LNCAP (cell line): ENCODE measurements around the gene TNIP1.

Experiments used
- CTCF ChIP-seq: fragments of 450-650 bp; IDR thresholded peaks from 2 replicates; pipeline ENCODE4 v1.5.1; 2017; ENCODE audit warnings: mild to moderate bottlenecking

TNIP1 gene

GRCh38 chr5:151081431-151082281 lies 822 bp upstream of the TNIP1 start:
- TF ChIP-seq CTCF = no peak

- TF ChIP-seq CTCF = no peak
Observed at GRCh38 chr5:151079838-151080612, 809 bp downstream of the TNIP1 start.

- no peak for TF ChIP-seq CTCF
Observed at GRCh38 chr5:151078490-151079262, 2.2 kb downstream of the TNIP1 start.

- no peak for TF ChIP-seq CTCF
Observed at GRCh38 chr5:151077967-151078366, 2.9 kb downstream of the TNIP1 start.

- TF ChIP-seq CTCF = no peak
Observed at GRCh38 chr5:151077419-151077818, 3.4 kb downstream of the TNIP1 start.

- no peak for TF ChIP-seq CTCF
Observed at GRCh38 chr5:151076616-151077015, 4.2 kb downstream of the TNIP1 start.

GRCh38 chr5:151075698-151076331 lies 5.0 kb downstream of the TNIP1 start:
- no peak for TF ChIP-seq CTCF
